ENCODE data around the gene PPIL6.

- TF ChIP-seq, protein P1, sequence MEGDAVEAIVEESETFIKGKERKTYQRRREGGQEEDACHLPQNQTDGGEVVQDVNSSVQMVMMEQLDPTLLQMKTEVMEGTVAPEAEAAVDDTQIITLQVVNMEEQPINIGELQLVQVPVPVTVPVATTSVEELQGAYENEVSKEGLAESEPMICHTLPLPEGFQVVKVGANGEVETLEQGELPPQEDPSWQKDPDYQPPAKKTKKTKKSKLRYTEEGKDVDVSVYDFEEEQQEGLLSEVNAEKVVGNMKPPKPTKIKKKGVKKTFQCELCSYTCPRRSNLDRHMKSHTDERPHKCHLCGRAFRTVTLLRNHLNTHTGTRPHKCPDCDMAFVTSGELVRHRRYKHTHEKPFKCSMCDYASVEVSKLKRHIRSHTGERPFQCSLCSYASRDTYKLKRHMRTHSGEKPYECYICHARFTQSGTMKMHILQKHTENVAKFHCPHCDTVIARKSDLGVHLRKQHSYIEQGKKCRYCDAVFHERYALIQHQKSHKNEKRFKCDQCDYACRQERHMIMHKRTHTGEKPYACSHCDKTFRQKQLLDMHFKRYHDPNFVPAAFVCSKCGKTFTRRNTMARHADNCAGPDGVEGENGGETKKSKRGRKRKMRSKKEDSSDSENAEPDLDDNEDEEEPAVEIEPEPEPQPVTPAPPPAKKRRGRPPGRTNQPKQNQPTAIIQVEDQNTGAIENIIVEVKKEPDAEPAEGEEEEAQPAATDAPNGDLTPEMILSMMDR (optimal IDR thresholded peaks at IDR 0.05 in 1 of 3, IDR thresholded peaks at IDR 0.05 in 1 of 3, conservative IDR thresholded peaks at IDR 0.05 in 1 of 3; ENCODE audit: extremely low read depth in 1 of 3, insufficient read depth in 2 of 3, low read length in 3 of 3) = no peak
- no peak for TF ChIP-seq EZH2 (IDR thresholded peaks at IDR 0.05; ENCODE audit: low read length)
Observed at GRCh38 chr6:109472132-109472995, 31.9 kb upstream of the PPIL6 start.
